Measurements from ENCODE around the gene NCKAP5.
"Not testable (repeated sequence)": the region's sequence is repeated elsewhere in the genome, so short reads cannot be mapped to it uniquely, and the experiment has no call there.

Gene NCKAP5

GRCh38 chr2:132875193-132875592 lies 693.1 kb downstream of the NCKAP5 start:
- DNase-seq (ENCODE audit: low read depth), result no peak

GRCh38 chr2:132873738-132874137 lies 694.5 kb downstream of the NCKAP5 start:
- no peak for DNase-seq (ENCODE audit: low read depth)

GRCh38 chr2:132871831-132872230 lies 696.4 kb downstream of the NCKAP5 start:
- DNase-seq (ENCODE audit: low read depth), result no peak

- no peak for DNase-seq (ENCODE audit: low read depth)
These were observed 704.3 kb downstream of the NCKAP5 start for GRCh38 chr2:132863961-132864360.

GRCh38 chr2:132860220-132860619 lies 708.0 kb downstream of the NCKAP5 start:
- no peak for DNase-seq (ENCODE audit: low read depth)

- DNase-seq (ENCODE audit: low read depth), result no peak
These were observed 708.7 kb downstream of the NCKAP5 start for GRCh38 chr2:132859590-132859989.

- DNase-seq (ENCODE audit: low read depth), result no peak
These were observed 710.9 kb downstream of the NCKAP5 start for GRCh38 chr2:132857319-132857718.

GRCh38 chr2:132850688-132851087 lies 717.6 kb downstream of the NCKAP5 start:
- no peak for DNase-seq (ENCODE audit: low read depth)

GRCh38 chr2:132849118-132849517 lies 719.1 kb downstream of the NCKAP5 start:
- no peak for DNase-seq (ENCODE audit: low read depth)

GRCh38 chr2:132845339-132845738 lies 722.9 kb downstream of the NCKAP5 start:
- no peak for DNase-seq (ENCODE audit: low read depth)

GRCh38 chr2:132844585-132844984 lies 723.7 kb downstream of the NCKAP5 start:
- DNase-seq (ENCODE audit: low read depth), result no peak

- DNase-seq (ENCODE audit: low read depth), result no peak
These were observed 730.5 kb downstream of the NCKAP5 start for GRCh38 chr2:132837769-132838168.

- DNase-seq (ENCODE audit: low read depth), result no peak
These were observed 737.9 kb downstream of the NCKAP5 start for GRCh38 chr2:132830321-132830827.

GRCh38 chr2:132825601-132826000 lies 742.7 kb downstream of the NCKAP5 start:
- DNase-seq (ENCODE audit: low read depth), result no peak

- no peak for DNase-seq (ENCODE audit: low read depth)
These were observed 743.5 kb downstream of the NCKAP5 start for GRCh38 chr2:132824716-132825115.

GRCh38 chr2:132816234-132816633 lies 752.0 kb downstream of the NCKAP5 start:
- DNase-seq (ENCODE audit: low read depth), result no peak

GRCh38 chr2:132815516-132815915 lies 752.7 kb downstream of the NCKAP5 start:
- no peak for DNase-seq (ENCODE audit: low read depth)

GRCh38 chr2:132814651-132815050 lies 753.6 kb downstream of the NCKAP5 start:
- DNase-seq (ENCODE audit: low read depth), result no peak

- no peak for DNase-seq (ENCODE audit: low read depth)
These were observed 754.8 kb downstream of the NCKAP5 start for GRCh38 chr2:132813422-132813821.

- no peak for DNase-seq (ENCODE audit: low read depth)
These were observed 756.9 kb downstream of the NCKAP5 start for GRCh38 chr2:132811148-132811915.

- not testable (repeated sequence) for DNase-seq (ENCODE audit: low read depth)
These were observed 758.3 kb downstream of the NCKAP5 start for GRCh38 chr2:132809962-132810361.

- DNase-seq (ENCODE audit: low read depth), result no peak
These were observed 764.2 kb downstream of the NCKAP5 start for GRCh38 chr2:132804051-132804450.

- DNase-seq (ENCODE audit: low read depth), result no peak
These were observed 769.9 kb downstream of the NCKAP5 start for GRCh38 chr2:132798341-132798740.

GRCh38 chr2:132797556-132797955 lies 770.7 kb downstream of the NCKAP5 start:
- DNase-seq (ENCODE audit: low read depth), result no peak
